OCI-LY1 (cell line): ENCODE measurements around the gene MBOAT1.

Experiments
- H2AFZ ChIP-seq: fragments of 200-600 bp; sonication (generic), shearing (Covaris generic); 2 replicates; pipeline ENCODE4 v1.6.0; 2014; ENCODE audit warnings: antibody characterized with exemption, mild to moderate bottlenecking, low read length
- H3F3A ChIP-seq: fragments of 200-600 bp; sonication (generic), shearing (Covaris generic); 2 replicates; pipeline ENCODE4 v1.6.0; 2014; ENCODE audit warnings: mild to moderate bottlenecking, antibody characterized with exemption, low read length, moderate library complexity; ENCODE audit not compliant: insufficient read depth
- H3K27ac ChIP-seq: fragments of 200-600 bp; sonication (generic); 2 replicates; pipeline ENCODE4 v1.5.1; 2014; ENCODE audit warnings: low read length, mixed run types, mild to moderate bottlenecking, low read depth; ENCODE audit not compliant: poor library complexity, severe bottlenecking
- H3K27me3 ChIP-seq: fragments of 200-600 bp; sonication (generic); 2 replicates; pipeline ENCODE4 v1.6.0; 2014; ENCODE audit warnings: antibody characterized with exemption, mild to moderate bottlenecking, low read length, moderate library complexity; ENCODE audit not compliant: insufficient read depth
- H3K36me3 ChIP-seq: fragments of 200-600 bp; sonication (generic); 2 replicates; pipeline ENCODE4 v1.6.1; 2014; ENCODE audit warnings: mild to moderate bottlenecking, antibody characterized with exemption, low read length, moderate library complexity, mixed read lengths; ENCODE audit not compliant: insufficient read depth
- H3K4me1 ChIP-seq: fragments of 200-600 bp; sonication (generic); 2 replicates; pipeline ENCODE4 v1.5.1; 2014; ENCODE audit warnings: mild to moderate bottlenecking, low read length, moderate library complexity; ENCODE audit not compliant: insufficient read depth, severe bottlenecking
- H3K4me2 ChIP-seq: fragments of 200-600 bp; sonication (generic), shearing (Covaris generic); 2 replicates; pipeline ENCODE4 v1.6.1; 2014; ENCODE audit warnings: low read length
- H3K4me3 ChIP-seq: fragments of 200-600 bp; sonication (generic); 2 replicates; pipeline ENCODE4 v1.5.1; 2014; ENCODE audit warnings: low read length, low read depth, mild to moderate bottlenecking, mixed read lengths; ENCODE audit not compliant: poor library complexity, severe bottlenecking
- H3K79me2 ChIP-seq: fragments of 200-600 bp; shearing (Covaris generic); 2 replicates; pipeline ENCODE4 v1.6.1; 2016; ENCODE audit warnings: mixed run types, low read length, mixed read lengths; ENCODE audit not compliant: insufficient read depth
- H3K9ac ChIP-seq: fragments of 200-600 bp; sonication (generic), shearing (Covaris generic); 2 replicates; pipeline ENCODE4 v1.6.1; 2014; ENCODE audit warnings: mild to moderate bottlenecking, low read length, mixed read lengths
- H3K9me2 ChIP-seq: fragments of 200-600 bp; sonication (generic), shearing (Covaris generic); 2 replicates; pipeline ENCODE4 v1.6.1; 2014; ENCODE audit warnings: low read depth, mild to moderate bottlenecking, low read length, mixed read lengths
- H3K9me3 ChIP-seq: fragments of 200-600 bp; shearing (Covaris generic); 2 replicates; pipeline ENCODE4 v1.6.1; 2014; ENCODE audit warnings: low read length, mixed read lengths
- H4K20me1 ChIP-seq: fragments of 200-600 bp; sonication (generic), shearing (Covaris generic); 2 replicates; pipeline ENCODE4 v1.6.0; 2016; ENCODE audit warnings: mild to moderate bottlenecking, low read length; ENCODE audit not compliant: insufficient read depth
- EZH2 ChIP-seq: fragments of 200-600 bp; sonication (generic), shearing (Covaris generic); IDR thresholded peaks from 2 replicates; pipeline ENCODE4 v1.8.0; 2017; ENCODE audit warnings: borderline replicate concordance, mixed run types, mild to moderate bottlenecking, antibody characterized with exemption, low read length, moderate library complexity, mixed read lengths
- TF ChIP-seq, protein P1 (sequence below): fragments of 200-600 bp; sonication (generic), shearing (Covaris generic); IDR thresholded peaks from 2 replicates; pipeline ENCODE4 v1.5.1; 2017; ENCODE audit warnings: mild to moderate bottlenecking, antibody characterized with exemption, low read length, moderate library complexity, mixed read lengths

MBOAT1 gene

DNA sequence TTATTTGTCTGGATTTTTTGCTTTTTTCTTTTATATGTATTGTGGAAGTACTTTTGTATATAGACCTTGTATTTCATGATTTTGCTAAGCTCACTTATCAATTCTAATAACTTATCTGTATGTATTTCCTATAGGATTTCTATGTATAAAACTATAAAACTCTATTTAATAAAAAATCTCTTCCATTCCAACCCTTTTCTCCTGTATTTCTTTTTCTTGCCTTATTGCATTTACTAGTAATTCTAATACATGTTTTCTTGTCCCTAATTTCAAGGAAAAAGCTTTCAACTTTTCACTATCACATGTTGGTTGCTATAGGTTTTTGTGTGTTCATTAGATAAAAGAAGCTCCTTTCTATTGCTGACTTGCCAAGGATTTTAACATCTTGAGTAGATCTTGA is 125.3 kb downstream of the MBOAT1 start:
- H3K4me1 ChIP-seq, result no peaks in the 10 kb centered on the region
- no peaks in the 10 kb centered on the region for H3K79me2 ChIP-seq
- no peaks in the 10 kb centered on the region for H4K20me1 ChIP-seq
- H3K4me3 ChIP-seq, result no peak overlapping the region
- no peak overlapping the region for H3K27ac ChIP-seq
- H2AFZ ChIP-seq, result no peak overlapping the region
- H3K9me2 ChIP-seq, result no peaks in the 10 kb centered on the region
- TF ChIP-seq EZH2, result no peak
- TF ChIP-seq, protein P1, sequence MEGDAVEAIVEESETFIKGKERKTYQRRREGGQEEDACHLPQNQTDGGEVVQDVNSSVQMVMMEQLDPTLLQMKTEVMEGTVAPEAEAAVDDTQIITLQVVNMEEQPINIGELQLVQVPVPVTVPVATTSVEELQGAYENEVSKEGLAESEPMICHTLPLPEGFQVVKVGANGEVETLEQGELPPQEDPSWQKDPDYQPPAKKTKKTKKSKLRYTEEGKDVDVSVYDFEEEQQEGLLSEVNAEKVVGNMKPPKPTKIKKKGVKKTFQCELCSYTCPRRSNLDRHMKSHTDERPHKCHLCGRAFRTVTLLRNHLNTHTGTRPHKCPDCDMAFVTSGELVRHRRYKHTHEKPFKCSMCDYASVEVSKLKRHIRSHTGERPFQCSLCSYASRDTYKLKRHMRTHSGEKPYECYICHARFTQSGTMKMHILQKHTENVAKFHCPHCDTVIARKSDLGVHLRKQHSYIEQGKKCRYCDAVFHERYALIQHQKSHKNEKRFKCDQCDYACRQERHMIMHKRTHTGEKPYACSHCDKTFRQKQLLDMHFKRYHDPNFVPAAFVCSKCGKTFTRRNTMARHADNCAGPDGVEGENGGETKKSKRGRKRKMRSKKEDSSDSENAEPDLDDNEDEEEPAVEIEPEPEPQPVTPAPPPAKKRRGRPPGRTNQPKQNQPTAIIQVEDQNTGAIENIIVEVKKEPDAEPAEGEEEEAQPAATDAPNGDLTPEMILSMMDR, result no peak
- no peaks in the 10 kb centered on the region for H3F3A ChIP-seq
- H3K9ac ChIP-seq, result no peak overlapping the region
- no peaks in the 10 kb centered on the region for H3K27me3 ChIP-seq
- H3K36me3 ChIP-seq, result no peaks in the 10 kb centered on the region
- no peak overlapping the region for H3K4me2 ChIP-seq
- no peaks in the 10 kb centered on the region for H3K9me3 ChIP-seq

DNA sequence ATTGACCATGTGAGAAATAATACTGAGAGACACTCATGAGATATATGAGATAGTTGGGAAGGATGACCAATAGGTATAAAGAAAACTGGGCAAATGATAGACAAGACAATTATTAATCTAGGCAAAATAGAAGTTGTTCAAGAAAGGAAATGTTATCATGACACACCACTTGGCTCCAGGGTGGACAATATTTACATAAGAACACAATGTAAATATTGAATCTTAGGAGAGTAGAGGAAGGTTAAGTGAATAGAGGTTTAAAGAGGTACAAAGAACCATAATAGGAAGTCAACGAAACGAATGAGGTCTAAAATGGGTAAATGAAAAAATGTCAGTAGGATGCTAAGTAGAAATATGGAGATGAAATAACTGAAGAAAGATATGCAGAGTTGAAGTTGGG is 126.5 kb downstream of the MBOAT1 start:
- Histone ChIP-seq H2AFZ (no peak overlapping the region), H3K79me2 (no peaks in the 10 kb centered on the region), H3F3A (no peaks in the 10 kb centered on the region), H3K9me2 (no peaks in the 10 kb centered on the region), H3K4me1 (no peaks in the 10 kb centered on the region), H3K27me3 (no peaks in the 10 kb centered on the region), H3K36me3 (no peaks in the 10 kb centered on the region), H3K9ac (no peak overlapping the region), H4K20me1 (no peaks in the 10 kb centered on the region), H3K27ac (no peak overlapping the region), H3K4me2 (no peak overlapping the region), H3K9me3 (no peaks in the 10 kb centered on the region), H3K4me3 (no peak overlapping the region)
- TF ChIP-seq, protein P1, result no peak
- no peak for TF ChIP-seq EZH2

DNA sequence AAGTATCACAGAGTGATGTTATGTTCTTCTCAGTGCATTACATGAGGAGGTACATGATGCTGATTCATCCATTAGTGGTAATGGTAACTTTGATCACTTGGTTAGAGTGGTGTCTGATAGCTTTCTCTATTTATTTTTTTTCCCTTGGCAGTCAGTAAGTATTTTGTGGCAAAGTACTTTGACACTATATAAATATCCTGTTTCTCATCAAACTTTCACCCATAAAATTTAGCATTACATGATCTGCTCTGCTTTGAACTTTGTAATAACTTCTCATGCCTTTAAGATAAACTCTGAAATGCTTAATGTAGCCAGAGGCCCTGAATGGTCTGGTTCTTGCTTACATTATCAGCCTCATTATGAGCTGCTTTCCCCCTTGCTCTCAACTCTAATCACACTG is 127.9 kb downstream of the MBOAT1 start:
- Histone ChIP-seq H3K4me3 (no peak overlapping the region), H3K9me3 (no peaks in the 10 kb centered on the region), H4K20me1 (no peaks in the 10 kb centered on the region), H3K79me2 (no peaks in the 10 kb centered on the region), H3K9ac (no peak overlapping the region), H3K4me2 (no peak overlapping the region), H3K36me3 (no peaks in the 10 kb centered on the region), H2AFZ (no peak overlapping the region), H3K27me3 (no peaks in the 10 kb centered on the region), H3K4me1 (no peaks in the 10 kb centered on the region), H3K9me2 (no peaks in the 10 kb centered on the region), H3K27ac (no peak overlapping the region), H3F3A (no peaks in the 10 kb centered on the region)
- TF ChIP-seq, protein P1, result no peak
- no peak for TF ChIP-seq EZH2
